Measurements from ENCODE around the gene ARPC4.
"Not testable (repeated sequence)": the region's sequence is repeated elsewhere in the genome, so short reads cannot be mapped to it uniquely, and the experiment has no call there.

GRCh38 chr3:9848860-9849259 is 56.0 kb downstream of the ARPC4 start:
- peak; percentile 70 for TF ChIP-seq SMC3 (IDR thresholded peaks at IDR 0.05)
- TF ChIP-seq POLR2A (IDR thresholded peaks at IDR 0.05; ENCODE audit: low read length); EP300 (IDR thresholded peaks at IDR 0.05); CEBPB (IDR thresholded peaks at IDR 0.05); MYC (IDR thresholded peaks at IDR 0.05; ENCODE audit: borderline replicate concordance, low read length); FOSL2 (IDR thresholded peaks at IDR 0.05); FOSL2 (CRISPR knock-in tag; IDR thresholded peaks at IDR 0.05); MAFK (IDR thresholded peaks at IDR 0.05; ENCODE audit: partially characterized antibody); TFCP2L1 (CRISPR knock-in tag; IDR thresholded peaks at IDR 0.05); RFX5 (IDR thresholded peaks at IDR 0.05); HDAC2 (IDR thresholded peaks at IDR 0.05); BCL3 (IDR thresholded peaks at IDR 0.05); MAZ (IDR thresholded peaks at IDR 0.05; ENCODE audit: borderline replicate concordance, low read depth, low read length): not testable (repeated sequence)
- peak; percentile 66 to 72 for TF ChIP-seq RAD21 (conservative IDR thresholded peaks at IDR 0.05 in 1 of 2, IDR thresholded peaks at IDR 0.05 in 1 of 2)
- TF ChIP-seq CTCF (IDR thresholded peaks at IDR 0.05) = peak; percentile 70

All from A549 (cell line).